DND-41 (cell line): ENCODE results near the gene CLVS2.

Experiments
- ATAC-seq: fragments of 200-7000 bp; cut with Tn5 transposase; 3 replicates; pipeline ENCODE4 v1.9.1; 2021; ENCODE audit warnings: low read depth; ENCODE audit not compliant: insufficient read depth
- DNase-seq: peaks from one replicate; pipeline ENCODE4 v3.0.0-alpha.2; 2020
- H2AFZ ChIP-seq: 2 replicates; pipeline ENCODE4 v1.6.0; 2012; ENCODE audit warnings: low read depth, low read length
- H3K27ac ChIP-seq: 2 replicates; pipeline ENCODE4 v1.5.1; 2012; ENCODE audit warnings: low read length, inconsistent platforms
- H3K27me3 ChIP-seq: fragments of 200-600 bp; sonication (generic); 2 replicates; pipeline ENCODE4 v1.6.0; 2012; ENCODE audit warnings: low read length, mild to moderate bottlenecking, inconsistent platforms; ENCODE audit not compliant: insufficient read depth, poor library complexity
- H3K36me3 ChIP-seq: 2 replicates; pipeline ENCODE4 v1.5.1; 2012; ENCODE audit warnings: low read length, inconsistent platforms; ENCODE audit not compliant: insufficient read depth
- H3K4me1 ChIP-seq: 2 replicates; pipeline ENCODE4 v1.5.1; 2012; ENCODE audit warnings: mild to moderate bottlenecking, low read length; ENCODE audit not compliant: insufficient read depth
- H3K4me2 ChIP-seq: 2 replicates; pipeline ENCODE4 v1.6.0; 2012; ENCODE audit warnings: mild to moderate bottlenecking, moderate library complexity, low read length, inconsistent platforms; ENCODE audit not compliant: insufficient read depth
- H3K4me3 ChIP-seq, 2 experiments: fragments of 200-600 bp in 1 of 2; shearing (Covaris generic) in 1 of 2; 2 replicates each; pipeline ENCODE4 v1.5.1; 2012 to 2016; ENCODE audit warnings: inconsistent platforms in 2 of 2, low read length in 2 of 2, mild to moderate bottlenecking in 2 of 2, low read depth in 1 of 2, moderate library complexity in 1 of 2
- H3K79me2 ChIP-seq: 2 replicates; pipeline ENCODE4 v1.6.0; 2012; ENCODE audit warnings: low read length, inconsistent platforms; ENCODE audit not compliant: insufficient read depth
- H3K9ac ChIP-seq: 2 replicates; pipeline ENCODE4 v1.6.0; 2012; ENCODE audit warnings: low read depth, mild to moderate bottlenecking, inconsistent platforms, low read length, moderate library complexity
- H3K9me3 ChIP-seq: 2 replicates; pipeline ENCODE4 v1.5.1; 2012; ENCODE audit warnings: low read length, moderate library complexity, mild to moderate bottlenecking, inconsistent platforms; ENCODE audit not compliant: insufficient read depth, severe bottlenecking
- H4K20me1 ChIP-seq: 2 replicates; pipeline ENCODE4 v1.6.0; 2012; ENCODE audit warnings: low read length; ENCODE audit not compliant: insufficient read depth
- CTCF ChIP-seq: IDR thresholded peaks from 2 replicates; pipeline ENCODE4 v1.5.1; 2012; ENCODE audit warnings: borderline replicate concordance, low read length, moderate library complexity, mild to moderate bottlenecking; ENCODE audit not compliant: poor library complexity, severe bottlenecking; ENCODE audit errors: extremely low read depth
- EZH2 ChIP-seq: IDR thresholded peaks from 3 replicates; pipeline ENCODE4 v1.6.1; 2012; ENCODE audit warnings: borderline replicate concordance, low read depth, mild to moderate bottlenecking, moderate library complexity, low read length, inconsistent platforms; ENCODE audit not compliant: severe bottlenecking

Gene CLVS2

GRCh38 chr6:123105561-123105960, 109.5 kb downstream of the CLVS2 start:
- Histone ChIP-seq H3K4me3 (no peak overlapping the region), H2AFZ (no peak overlapping the region), H3K4me1 (no peaks in the 10 kb centered on the region), H3K4me2 (no peak overlapping the region), H3K36me3 (no peaks in the 10 kb centered on the region), H3K27me3 (no peaks in the 10 kb centered on the region), H4K20me1 (no peaks in the 10 kb centered on the region), H3K79me2 (no peaks in the 10 kb centered on the region), H3K27ac (no peak overlapping the region), H3K9me3 (peaks cover 8% of the 10 kb centered on the region), H3K9ac (no peak overlapping the region)
- no peak for ATAC-seq
- no peak for DNase-seq
- TF ChIP-seq EZH2 (no peak), CTCF (no peak)

GRCh38 chr6:123116370-123116769, 120.3 kb downstream of the CLVS2 start:
- Histone ChIP-seq H3K36me3 (no peaks in the 10 kb centered on the region), H3K9me3 (no peaks in the 10 kb centered on the region), H3K27me3 (no peaks in the 10 kb centered on the region), H4K20me1 (no peaks in the 10 kb centered on the region), H3K4me3 (no peak overlapping the region), H2AFZ (no peak overlapping the region), H3K9ac (no peak overlapping the region), H3K4me1 (no peaks in the 10 kb centered on the region), H3K27ac (no peak overlapping the region), H3K79me2 (no peaks in the 10 kb centered on the region), H3K4me2 (no peak overlapping the region)
- TF ChIP-seq EZH2 (no peak), CTCF (no peak)
- no peak for ATAC-seq
- no peak for DNase-seq

GRCh38 chr6:123117145-123117908, 121.3 kb downstream of the CLVS2 start:
- no peak overlapping the region for H3K4me3 ChIP-seq
- H4K20me1 ChIP-seq, result no peaks in the 10 kb centered on the region
- no peak for DNase-seq
- no peak overlapping the region for H2AFZ ChIP-seq
- no peaks in the 10 kb centered on the region for H3K36me3 ChIP-seq
- TF ChIP-seq CTCF, result no peak
- no peak for TF ChIP-seq EZH2
- no peak overlapping the region for H3K4me2 ChIP-seq
- no peak overlapping the region for H3K27ac ChIP-seq
- H3K4me1 ChIP-seq, result no peaks in the 10 kb centered on the region
- ATAC-seq, result no peak
- no peaks in the 10 kb centered on the region for H3K79me2 ChIP-seq
- no peaks in the 10 kb centered on the region for H3K27me3 ChIP-seq
- no peak overlapping the region for H3K9ac ChIP-seq
- no peaks in the 10 kb centered on the region for H3K9me3 ChIP-seq
